HCT116 (cell line): ENCODE data around the gene SVEP1. TPM values are rescaled to one million over a fixed set of nuclear protein-coding genes. Genes with fewer than 3 reads are reported as not detected.

Experiments used
- ATAC-seq: fragments of 200-7000 bp; cut with Tn5 transposase; 2 replicates; pipeline ENCODE4 v1.9.1; 2020; ENCODE audit warnings: mild to moderate bottlenecking, moderate library complexity
- BruUV-seq: library from RNA; stranded (reverse); fragments of 400-500 nt; replicated peaks from 2 replicates; lab custom pipeline; 2021; lab: Mats Ljungman, UMichigan
- CTCF ChIA-PET: fragments of 300-600 bp; sonication (Branson Sonifier 250); formaldehyde crosslinking; loops from one replicate; lab custom pipeline; 2021; ENCODE audit warnings: antibody characterized with exemption; lab: Charles Lee
- POLR2A ChIA-PET: fragments of 300-600, 350-600 bp; sonication (Branson Sonifier 250); formaldehyde crosslinking; loops from one replicate; lab custom pipeline; 2021; ENCODE audit warnings: antibody characterized with exemption; lab: Charles Lee
- RAD21 ChIA-PET, 2 experiments: fragments of 300-600 bp; sonication (Branson Sonifier 250); formaldehyde crosslinking; loops; one replicate each; lab custom pipeline; 2023; ENCODE audit warnings: low total read pairs in 2 of 2; ENCODE audit not compliant: uncharacterized antibody in 2 of 2, unreplicated experiment in 2 of 2, low non-redundant PET in 1 of 2; lab: Charles Lee
- DNase-seq: peaks from one replicate; pipeline ENCODE4 v3.0.0-alpha.2; 2010; ENCODE audit warnings: low read depth, low spot score
- H2AFZ ChIP-seq: fragments of 200-600 bp; shearing (Covaris generic), sonication (generic); 2 replicates; pipeline ENCODE4 v1.6.1; 2017; ENCODE audit warnings: low read depth, mixed run types, mixed read lengths, antibody characterized with exemption, low read length; ENCODE audit not compliant: poor library complexity, severe bottlenecking
- H3K27ac ChIP-seq: 2 replicates; pipeline ENCODE4 v1.5.1; 2012; ENCODE audit warnings: low read depth, low read length
- H3K27me3 ChIP-seq: fragments of 200-600 bp; sonication (generic); 2 replicates; pipeline ENCODE4 v1.6.1; 2016; ENCODE audit warnings: mixed run types, low read length, mixed read lengths; ENCODE audit not compliant: insufficient read depth
- H3K36me3 ChIP-seq, 2 experiments: fragments of 200-500 bp in 1 of 2; fragments of 200-600 bp in 1 of 2; sonication (Bioruptor generic) in 1 of 2; sonication (generic) in 1 of 2; 2 replicates each; pipeline versions ENCODE4 v1.5.1 to v1.6.1; 2014 to 2016; ENCODE audit warnings: low read length in 2 of 2, inconsistent platforms in 1 of 2, mixed read lengths in 1 of 2, mixed run types in 1 of 2; ENCODE audit not compliant: insufficient read depth in 2 of 2, control insufficient read depth in 1 of 2
- H3K4me1 ChIP-seq, 2 experiments: fragments of 200-600 bp in 1 of 2; sonication (generic) in 1 of 2; 2 replicates each; pipeline versions ENCODE4 v1.5.1 to v1.6.1; 2012 to 2017; ENCODE audit warnings: low read length in 2 of 2, inconsistent platforms in 1 of 2, mild to moderate bottlenecking in 1 of 2, mixed read lengths in 1 of 2, mixed run types in 1 of 2, moderate library complexity in 1 of 2; ENCODE audit not compliant: insufficient read depth in 2 of 2, control insufficient read depth in 1 of 2
- H3K4me2 ChIP-seq: fragments of 200-600 bp; sonication (generic); 2 replicates; pipeline ENCODE4 v1.6.1; 2017; ENCODE audit warnings: mixed run types, low read length, mixed read lengths
- H3K4me3 ChIP-seq, 2 experiments: fragments of 200-600 bp in 1 of 2; sonication (generic) in 1 of 2; replicated peaks in 1 of 2; 2 replicates each; pipeline ENCODE4 v1.5.1; 2011 to 2016; ENCODE audit warnings: low read length in 2 of 2, control low read depth in 1 of 2, low read depth in 1 of 2, mild to moderate bottlenecking in 1 of 2, mixed read lengths in 1 of 2, mixed run types in 1 of 2
- H3K79me2 ChIP-seq: fragments of 200-600 bp; sonication (generic); 2 replicates; pipeline ENCODE4 v1.6.1; 2017; ENCODE audit warnings: mild to moderate bottlenecking, mixed run types, low read length, moderate library complexity, mixed read lengths; ENCODE audit not compliant: insufficient read depth
- H3K9ac ChIP-seq: fragments of 200-600 bp; sonication (generic); 2 replicates; pipeline ENCODE4 v1.6.1; 2016; ENCODE audit warnings: low read length, mixed read lengths
- H3K9me2 ChIP-seq: fragments of 200-600 bp; sonication (generic), shearing (Covaris generic); 2 replicates; pipeline ENCODE4 v1.6.1; 2017; ENCODE audit warnings: mixed run types, mild to moderate bottlenecking, moderate library complexity; ENCODE audit not compliant: insufficient read depth
- H3K9me3 ChIP-seq, 2 experiments: fragments of 200-500 bp in 1 of 2; fragments of 200-600 bp in 1 of 2; sonication (Bioruptor generic) in 1 of 2; sonication (generic) in 1 of 2; 2 replicates each; pipeline ENCODE4 v1.6.1; 2014 to 2017; ENCODE audit warnings: low read length in 2 of 2, mixed read lengths in 2 of 2, inconsistent platforms in 1 of 2, low read depth in 1 of 2, mild to moderate bottlenecking in 1 of 2, mixed run types in 1 of 2, moderate library complexity in 1 of 2; ENCODE audit not compliant: control insufficient read depth in 1 of 2, insufficient read depth in 1 of 2
- H4K20me1 ChIP-seq: fragments of 200-600 bp; sonication (generic), shearing (Covaris generic); 2 replicates; pipeline ENCODE4 v1.6.1; 2017; ENCODE audit warnings: mixed run types, mild to moderate bottlenecking, moderate library complexity; ENCODE audit not compliant: insufficient read depth
- CBX3 ChIP-seq: IDR thresholded peaks from 2 replicates; pipeline ENCODE4 v1.6.1; 2012; ENCODE audit warnings: low read depth
- CEBPB ChIP-seq: IDR thresholded peaks from 2 replicates; pipeline ENCODE4 v1.6.1; 2012; ENCODE audit warnings: low read depth
- EGR1 ChIP-seq: IDR thresholded peaks from 2 replicates; pipeline ENCODE4 v1.6.1; 2012; ENCODE audit warnings: low read depth
- ELF1 ChIP-seq: IDR thresholded peaks from 2 replicates; pipeline ENCODE4 v1.6.1; 2012; ENCODE audit warnings: low read depth, borderline replicate concordance
- EZH2phosphoT487 ChIP-seq: fragments of 200-600 bp; IDR thresholded peaks from 2 replicates; pipeline ENCODE4 v1.6.1; 2018; ENCODE audit warnings: antibody characterized with exemption, borderline replicate concordance
- FOSL1 ChIP-seq: IDR thresholded peaks from 2 replicates; pipeline ENCODE4 v1.6.1; 2012; ENCODE audit warnings: low read depth
- JUND ChIP-seq: IDR thresholded peaks from 2 replicates; pipeline ENCODE4 v1.6.1; 2012
- POLR2A ChIP-seq: IDR thresholded peaks from 2 replicates; pipeline ENCODE4 v1.7.0; 2011; ENCODE audit warnings: borderline replicate concordance; ENCODE audit not compliant: insufficient read depth, insufficient read length; ENCODE audit errors: extremely low read depth
- POLR2AphosphoS5 ChIP-seq: IDR thresholded peaks from 2 replicates; pipeline ENCODE4 v1.6.1; 2011; ENCODE audit warnings: mild to moderate bottlenecking, low read depth, low read length, moderate library complexity
- RAD21 ChIP-seq: IDR thresholded peaks from 2 replicates; pipeline ENCODE4 v1.6.1; 2012; ENCODE audit warnings: low read depth, mild to moderate bottlenecking
- SIN3A ChIP-seq: IDR thresholded peaks from 2 replicates; pipeline ENCODE4 v1.6.1; 2012; ENCODE audit warnings: low read depth
- SP1 ChIP-seq: IDR thresholded peaks from 2 replicates; pipeline ENCODE4 v1.6.1; 2012; ENCODE audit warnings: low read depth
- SRF ChIP-seq: IDR thresholded peaks from 2 replicates; pipeline ENCODE4 v1.6.1; 2012; ENCODE audit warnings: low read depth
- TCF7L2 ChIP-seq: IDR thresholded peaks from 2 replicates; pipeline ENCODE4 v1.7.0; 2011; ENCODE audit warnings: borderline replicate concordance, inconsistent platforms; ENCODE audit not compliant: insufficient read depth, insufficient read length; ENCODE audit errors: extremely low read depth
- ZFX ChIP-seq: fragments of 450-650 bp; IDR thresholded peaks from 2 replicates; pipeline ENCODE4 v1.6.1; 2017
- ZNF274 ChIP-seq: fragments of 200-500 bp; sonication (Bioruptor generic); IDR thresholded peaks from 2 replicates; pipeline ENCODE4 v1.6.1; 2014; ENCODE audit warnings: mild to moderate bottlenecking, low read depth, low read length, inconsistent platforms
- intact Hi-C: fragments of 100-400 bp; cut with micrococcal nuclease; formaldehyde crosslinking; loops from 2 replicates; pipeline ENCODE4 v1.10.0; 2022
- total RNA-seq: library from RNA; stranded (reverse); gene quantifications from one replicate; pipeline ENCODE4 v1.2.1, GENCODE V29; 2021; ENCODE audit not compliant: unreplicated experiment
- TF ChIP-seq, protein P1 (sequence below): IDR thresholded peaks from 2 replicates; pipeline ENCODE4 v1.6.1; 2012; ENCODE audit warnings: low read depth
- TF ChIP-seq, protein P2 (sequence below), 3 experiments: fragments of 200-600 bp in 1 of 3; sonication (generic) in 1 of 3; IDR thresholded peaks in 2 of 3; conservative IDR thresholded peaks in 1 of 3; 2 replicates each; pipeline ENCODE4 v1.5.1; 2012 to 2017; ENCODE audit warnings: low read depth in 2 of 3, low read length in 2 of 3, antibody characterized with exemption in 1 of 3, borderline replicate concordance in 1 of 3, control low read depth in 1 of 3, mild to moderate bottlenecking in 1 of 3, mixed read lengths in 1 of 3, mixed run types in 1 of 3, moderate library complexity in 1 of 3; ENCODE audit not compliant: insufficient read depth in 1 of 3
- TF ChIP-seq, protein P3 (sequence below): IDR thresholded peaks from 2 replicates; pipeline ENCODE4 v1.6.1; 2012

SVEP1 gene
- total RNA-seq, 1 experiment from 2014 or later: 0.15 TPM

DNA sequence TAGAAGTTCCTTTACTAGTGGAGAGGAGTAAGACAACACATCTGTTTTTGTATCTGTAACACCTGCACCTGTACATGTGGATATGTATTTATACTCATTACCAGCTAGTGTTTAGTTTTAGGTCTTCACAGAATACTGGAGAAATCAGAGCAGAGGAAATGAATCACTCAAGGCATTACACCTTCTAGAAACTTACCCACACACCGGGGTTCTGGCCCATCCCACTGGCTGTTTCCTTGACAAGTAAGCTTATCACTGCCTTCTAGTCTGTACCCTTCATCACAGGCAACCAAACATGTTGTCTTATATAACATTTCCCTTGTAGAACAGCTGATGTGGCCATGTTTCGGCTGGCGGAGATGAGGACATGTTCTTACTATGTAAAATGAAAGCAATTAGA is 76.7 kb downstream of the SVEP1 start:
- CTCF ChIA-PET: interaction anchor here (1.5 kb wide), 1 partner anchor 120 kb away, joined by 4 read pairs; no protein-coding TSS in a partner anchor
- Histone ChIP-seq H3K79me2 (no peaks in the 10 kb centered on the region), H3K27ac (no peak overlapping the region), H3K9ac (no peak overlapping the region), H2AFZ (no peak overlapping the region), H3K4me2 (no peak overlapping the region), H3K4me3 (no peak overlapping the region), H3K36me3 (no peaks in the 10 kb centered on the region), H3K9me3 (no peaks in the 10 kb centered on the region), H4K20me1 (no peaks in the 10 kb centered on the region), H3K4me1 (no peaks in the 10 kb centered on the region), H3K9me2 (no peaks in the 10 kb centered on the region), H3K27me3 (no peaks in the 10 kb centered on the region)
- RAD21 ChIA-PET: no interaction called here
- intact Hi-C loops: no loop called here
- no peak for ATAC-seq
- POLR2A ChIA-PET: no interaction called here
- TF ChIP-seq RAD21 (no peak), ZNF274 (no peak)
- TF ChIP-seq, protein P1, sequence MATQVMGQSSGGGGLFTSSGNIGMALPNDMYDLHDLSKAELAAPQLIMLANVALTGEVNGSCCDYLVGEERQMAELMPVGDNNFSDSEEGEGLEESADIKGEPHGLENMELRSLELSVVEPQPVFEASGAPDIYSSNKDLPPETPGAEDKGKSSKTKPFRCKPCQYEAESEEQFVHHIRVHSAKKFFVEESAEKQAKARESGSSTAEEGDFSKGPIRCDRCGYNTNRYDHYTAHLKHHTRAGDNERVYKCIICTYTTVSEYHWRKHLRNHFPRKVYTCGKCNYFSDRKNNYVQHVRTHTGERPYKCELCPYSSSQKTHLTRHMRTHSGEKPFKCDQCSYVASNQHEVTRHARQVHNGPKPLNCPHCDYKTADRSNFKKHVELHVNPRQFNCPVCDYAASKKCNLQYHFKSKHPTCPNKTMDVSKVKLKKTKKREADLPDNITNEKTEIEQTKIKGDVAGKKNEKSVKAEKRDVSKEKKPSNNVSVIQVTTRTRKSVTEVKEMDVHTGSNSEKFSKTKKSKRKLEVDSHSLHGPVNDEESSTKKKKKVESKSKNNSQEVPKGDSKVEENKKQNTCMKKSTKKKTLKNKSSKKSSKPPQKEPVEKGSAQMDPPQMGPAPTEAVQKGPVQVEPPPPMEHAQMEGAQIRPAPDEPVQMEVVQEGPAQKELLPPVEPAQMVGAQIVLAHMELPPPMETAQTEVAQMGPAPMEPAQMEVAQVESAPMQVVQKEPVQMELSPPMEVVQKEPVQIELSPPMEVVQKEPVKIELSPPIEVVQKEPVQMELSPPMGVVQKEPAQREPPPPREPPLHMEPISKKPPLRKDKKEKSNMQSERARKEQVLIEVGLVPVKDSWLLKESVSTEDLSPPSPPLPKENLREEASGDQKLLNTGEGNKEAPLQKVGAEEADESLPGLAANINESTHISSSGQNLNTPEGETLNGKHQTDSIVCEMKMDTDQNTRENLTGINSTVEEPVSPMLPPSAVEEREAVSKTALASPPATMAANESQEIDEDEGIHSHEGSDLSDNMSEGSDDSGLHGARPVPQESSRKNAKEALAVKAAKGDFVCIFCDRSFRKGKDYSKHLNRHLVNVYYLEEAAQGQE: no peak
- BruUV-seq: no TSS peak
- DNase-seq: no peak

DNA sequence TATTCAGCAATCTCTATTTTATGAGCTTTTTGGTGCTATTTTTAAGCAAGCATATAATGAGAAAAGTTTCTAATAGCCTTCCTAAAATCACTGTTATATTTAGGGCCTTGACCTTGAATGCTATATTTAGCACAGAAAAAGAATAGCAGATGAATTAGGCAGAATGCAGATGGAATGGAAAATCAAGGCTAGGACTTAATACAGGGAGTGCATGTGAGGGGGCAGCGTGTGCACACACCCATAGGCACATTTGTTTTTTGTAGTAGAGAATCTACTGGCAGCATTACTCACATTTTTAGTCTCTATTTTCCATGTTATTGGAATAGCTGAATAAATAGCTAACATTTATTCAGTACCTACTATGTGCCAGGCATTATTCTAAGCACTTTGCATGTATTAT is 79.9 kb downstream of the SVEP1 start:
- Histone ChIP-seq H3K4me2 (no peak overlapping the region), H4K20me1 (no peaks in the 10 kb centered on the region), H3K9ac (no peak overlapping the region), H3K27me3 (no peaks in the 10 kb centered on the region), H3K9me2 (no peaks in the 10 kb centered on the region), H3K4me1 (no peaks in the 10 kb centered on the region), H3K4me3 (no peak overlapping the region), H3K79me2 (no peaks in the 10 kb centered on the region), H3K9me3 (no peaks in the 10 kb centered on the region), H3K36me3 (no peaks in the 10 kb centered on the region), H2AFZ (no peak overlapping the region), H3K27ac (no peak overlapping the region)
- BruUV-seq: no TSS peak
- DNase-seq (no peak), ATAC-seq (no peak)
- ChIA-PET CTCF (no interaction called here), RAD21 (no interaction called here), POLR2A (no interaction called here)
- intact Hi-C loops: no loop called here
- TF ChIP-seq TCF7L2 (no peak), JUND (no peak), CBX3 (no peak), SIN3A (no peak), SRF (no peak), EZH2phosphoT487 (no peak), POLR2AphosphoS5 (no peak), ZFX (no peak), POLR2A (no peak), CEBPB (no peak), EGR1 (no peak), FOSL1 (no peak), SP1 (no peak), ELF1 (no peak)
- TF ChIP-seq, protein P2, sequence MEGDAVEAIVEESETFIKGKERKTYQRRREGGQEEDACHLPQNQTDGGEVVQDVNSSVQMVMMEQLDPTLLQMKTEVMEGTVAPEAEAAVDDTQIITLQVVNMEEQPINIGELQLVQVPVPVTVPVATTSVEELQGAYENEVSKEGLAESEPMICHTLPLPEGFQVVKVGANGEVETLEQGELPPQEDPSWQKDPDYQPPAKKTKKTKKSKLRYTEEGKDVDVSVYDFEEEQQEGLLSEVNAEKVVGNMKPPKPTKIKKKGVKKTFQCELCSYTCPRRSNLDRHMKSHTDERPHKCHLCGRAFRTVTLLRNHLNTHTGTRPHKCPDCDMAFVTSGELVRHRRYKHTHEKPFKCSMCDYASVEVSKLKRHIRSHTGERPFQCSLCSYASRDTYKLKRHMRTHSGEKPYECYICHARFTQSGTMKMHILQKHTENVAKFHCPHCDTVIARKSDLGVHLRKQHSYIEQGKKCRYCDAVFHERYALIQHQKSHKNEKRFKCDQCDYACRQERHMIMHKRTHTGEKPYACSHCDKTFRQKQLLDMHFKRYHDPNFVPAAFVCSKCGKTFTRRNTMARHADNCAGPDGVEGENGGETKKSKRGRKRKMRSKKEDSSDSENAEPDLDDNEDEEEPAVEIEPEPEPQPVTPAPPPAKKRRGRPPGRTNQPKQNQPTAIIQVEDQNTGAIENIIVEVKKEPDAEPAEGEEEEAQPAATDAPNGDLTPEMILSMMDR (IDR thresholded peaks at IDR 0.05 in 2 of 3, conservative IDR thresholded peaks at IDR 0.05 in 1 of 3; ENCODE audit: borderline replicate concordance in 1 of 3, insufficient read depth in 1 of 3, low read depth in 2 of 3, low read length in 2 of 3): no peak
- TF ChIP-seq, protein P3, sequence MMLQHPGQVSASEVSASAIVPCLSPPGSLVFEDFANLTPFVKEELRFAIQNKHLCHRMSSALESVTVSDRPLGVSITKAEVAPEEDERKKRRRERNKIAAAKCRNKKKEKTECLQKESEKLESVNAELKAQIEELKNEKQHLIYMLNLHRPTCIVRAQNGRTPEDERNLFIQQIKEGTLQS: no peak
